Measurements from ENCODE around the gene LDHAL6B. TPM values are rescaled to one million over a fixed set of nuclear protein-coding genes. Genes with fewer than 3 reads are reported as not detected.

LDHAL6B gene
- total and polyA plus RNA-seq, 2 experiments from 2014 or later = not detected

DNA sequence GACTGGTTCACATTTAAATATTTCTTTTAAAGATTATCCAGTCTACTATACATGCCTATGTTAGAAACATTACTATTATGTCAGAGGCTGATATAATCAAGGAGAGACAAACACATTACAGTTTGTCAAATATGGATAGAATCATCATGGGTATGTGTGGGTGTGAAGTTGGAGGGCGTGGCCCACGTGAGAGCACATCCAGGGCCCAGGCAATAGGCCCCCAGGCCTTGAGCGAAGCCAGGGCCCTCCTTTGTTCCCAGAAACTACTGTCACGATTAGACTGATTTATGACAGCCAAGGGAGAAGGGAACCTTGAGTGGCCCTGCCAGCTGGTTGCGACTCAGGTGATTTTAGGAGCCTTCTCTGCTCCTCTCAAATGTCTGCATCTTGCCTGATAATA lies 26.9 kb upstream of the LDHAL6B start:
- Histone ChIP-seq H3K4me3 (no peak overlapping the region), H3K9me3 (ENCODE audit: low read depth) (no peaks in the 10 kb centered on the region), H3K27ac (no peak overlapping the region), H3K36me3 (no peaks in the 10 kb centered on the region), H3K4me1 (ENCODE audit: low read depth) (peaks cover 9% of the 10 kb centered on the region), H3K27me3 (no peaks in the 10 kb centered on the region)
- TF ChIP-seq, protein P1, sequence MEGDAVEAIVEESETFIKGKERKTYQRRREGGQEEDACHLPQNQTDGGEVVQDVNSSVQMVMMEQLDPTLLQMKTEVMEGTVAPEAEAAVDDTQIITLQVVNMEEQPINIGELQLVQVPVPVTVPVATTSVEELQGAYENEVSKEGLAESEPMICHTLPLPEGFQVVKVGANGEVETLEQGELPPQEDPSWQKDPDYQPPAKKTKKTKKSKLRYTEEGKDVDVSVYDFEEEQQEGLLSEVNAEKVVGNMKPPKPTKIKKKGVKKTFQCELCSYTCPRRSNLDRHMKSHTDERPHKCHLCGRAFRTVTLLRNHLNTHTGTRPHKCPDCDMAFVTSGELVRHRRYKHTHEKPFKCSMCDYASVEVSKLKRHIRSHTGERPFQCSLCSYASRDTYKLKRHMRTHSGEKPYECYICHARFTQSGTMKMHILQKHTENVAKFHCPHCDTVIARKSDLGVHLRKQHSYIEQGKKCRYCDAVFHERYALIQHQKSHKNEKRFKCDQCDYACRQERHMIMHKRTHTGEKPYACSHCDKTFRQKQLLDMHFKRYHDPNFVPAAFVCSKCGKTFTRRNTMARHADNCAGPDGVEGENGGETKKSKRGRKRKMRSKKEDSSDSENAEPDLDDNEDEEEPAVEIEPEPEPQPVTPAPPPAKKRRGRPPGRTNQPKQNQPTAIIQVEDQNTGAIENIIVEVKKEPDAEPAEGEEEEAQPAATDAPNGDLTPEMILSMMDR (IDR thresholded peaks at IDR 0.05; ENCODE audit: low read depth, low read length) = no peak
- DNase-seq (ENCODE audit: low read depth in 1 of 2, low spot score in 1 of 2) = no peak

DNA sequence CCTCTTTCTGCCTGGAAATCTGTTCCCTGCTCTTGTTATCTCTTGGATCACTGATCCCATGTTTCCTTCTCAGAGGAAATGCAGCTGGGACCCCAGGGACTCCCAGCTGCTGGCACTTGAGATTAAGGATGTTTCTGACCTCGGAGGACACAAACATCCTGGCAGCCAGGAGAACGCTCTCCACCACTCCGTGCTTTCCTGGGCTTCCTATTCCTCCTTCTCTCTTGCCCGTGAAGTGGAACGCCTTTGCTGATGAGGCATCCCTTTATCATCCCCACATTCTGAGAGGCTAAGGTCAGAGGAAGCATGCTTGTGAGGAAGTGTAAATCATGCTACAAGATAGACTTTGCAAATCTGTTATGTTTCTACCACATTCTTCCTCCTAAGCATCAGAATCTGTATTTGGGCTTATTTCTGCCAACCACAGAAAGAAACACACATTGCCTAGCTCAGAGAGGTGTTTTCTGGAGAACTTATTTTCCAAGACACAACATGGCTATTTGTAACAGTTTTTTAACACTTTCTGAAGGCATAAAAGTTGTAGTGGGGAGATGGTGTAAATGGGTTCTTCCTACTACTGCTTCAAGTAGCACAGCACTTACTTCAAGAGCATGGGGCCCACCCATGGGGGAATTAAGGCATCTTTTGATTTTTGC lies 25.6 kb upstream of the LDHAL6B start:
- TF ChIP-seq, protein P1 (IDR thresholded peaks at IDR 0.05; ENCODE audit: low read depth, low read length) = no peak
- Histone ChIP-seq H3K4me3 (no peak overlapping the region), H3K27ac (no peak overlapping the region), H3K36me3 (no peaks in the 10 kb centered on the region), H3K4me1 (ENCODE audit: low read depth) (no peaks in the 10 kb centered on the region), H3K27me3 (no peaks in the 10 kb centered on the region), H3K9me3 (ENCODE audit: low read depth) (no peaks in the 10 kb centered on the region)
- peak in 1 of 2 donors; percentile 35 for DNase-seq (ENCODE audit: low read depth in 1 of 2, low spot score in 1 of 2)

DNA sequence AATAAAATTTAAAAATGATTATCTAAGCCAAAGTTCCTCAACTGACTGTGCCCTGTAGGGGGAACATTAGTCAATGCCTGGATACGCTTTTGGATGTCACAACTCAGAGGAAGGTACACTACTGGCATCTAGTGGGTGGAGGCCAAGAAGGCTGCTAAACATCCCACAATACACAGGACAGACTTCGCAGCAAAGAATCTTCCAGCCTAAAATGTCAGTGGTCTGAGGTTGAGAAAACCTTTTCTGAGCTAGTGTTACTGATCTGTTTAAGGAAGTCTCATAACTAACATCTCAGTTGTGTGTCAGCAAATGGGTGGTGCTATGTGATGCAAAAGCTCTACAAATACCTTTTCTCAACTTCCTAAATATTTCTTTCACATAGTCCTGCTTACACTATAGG lies 20.9 kb upstream of the LDHAL6B start:
- TF ChIP-seq, protein P1 (IDR thresholded peaks at IDR 0.05; ENCODE audit: low read depth, low read length) = no peak
- no peak for DNase-seq (ENCODE audit: low read depth in 1 of 2, low spot score in 1 of 2)
- no peaks in the 10 kb centered on the region for H3K36me3 ChIP-seq
- H3K9me3 ChIP-seq (ENCODE audit: low read depth) = no peaks in the 10 kb centered on the region
- H3K27ac ChIP-seq = no peak overlapping the region
- no peak overlapping the region for H3K4me3 ChIP-seq
- no peaks in the 10 kb centered on the region for H3K27me3 ChIP-seq
- H3K4me1 ChIP-seq (ENCODE audit: low read depth) = no peaks in the 10 kb centered on the region

DNA sequence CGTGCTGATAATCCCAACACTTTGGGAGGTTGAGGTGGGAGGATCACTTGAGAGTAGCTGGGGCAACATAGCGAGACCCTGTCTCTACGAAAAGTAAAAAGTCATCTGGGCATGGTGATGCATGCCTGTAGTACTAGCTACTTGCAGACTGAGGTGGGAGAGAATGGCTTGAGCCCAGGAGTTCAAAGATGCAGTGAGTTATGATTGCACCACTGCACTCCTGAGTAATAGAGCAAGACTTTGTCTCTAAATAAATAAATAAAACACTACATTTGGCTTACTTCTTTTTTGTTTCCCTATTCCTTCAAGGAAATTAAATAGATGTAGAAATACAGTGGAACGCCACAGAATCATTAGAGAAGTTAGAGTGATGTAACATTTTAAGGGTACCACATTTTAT lies 20.1 kb upstream of the LDHAL6B start:
- Histone ChIP-seq H3K9me3 (ENCODE audit: low read depth) (no peaks in the 10 kb centered on the region), H3K27ac (no peak overlapping the region), H3K27me3 (no peaks in the 10 kb centered on the region), H3K4me3 (no peak overlapping the region), H3K36me3 (no peaks in the 10 kb centered on the region), H3K4me1 (ENCODE audit: low read depth) (no peaks in the 10 kb centered on the region)
- TF ChIP-seq, protein P1 (IDR thresholded peaks at IDR 0.05; ENCODE audit: low read depth, low read length) = no peak
- DNase-seq (ENCODE audit: low read depth in 1 of 2, low spot score in 1 of 2) = peak in 1 of 2 donors; percentile 29

DNA sequence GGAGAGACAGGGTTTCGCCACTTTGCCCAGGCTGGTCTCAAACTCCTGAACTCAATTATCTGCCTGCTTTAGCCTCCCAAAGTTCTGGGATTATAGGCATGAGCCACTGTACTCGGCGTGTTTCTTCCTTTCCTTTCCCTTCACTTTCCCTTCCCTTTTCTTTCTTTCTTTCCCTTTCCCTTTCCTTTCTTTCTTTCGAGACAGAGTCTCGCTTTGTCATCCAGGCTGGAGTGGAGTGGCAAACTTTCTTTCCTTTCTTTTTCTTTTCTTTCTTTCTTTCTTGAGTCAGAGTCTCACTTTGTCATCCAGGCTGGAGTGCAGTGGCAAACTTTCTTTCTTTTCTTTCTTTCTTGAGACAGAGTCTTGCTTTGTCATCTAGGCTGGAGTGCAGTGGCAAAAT lies 17.4 kb upstream of the LDHAL6B start:
- H3K36me3 ChIP-seq = no peaks in the 10 kb centered on the region
- H3K4me1 ChIP-seq (ENCODE audit: low read depth) = no peaks in the 10 kb centered on the region
- no peak overlapping the region for H3K27ac ChIP-seq
- TF ChIP-seq, protein P1 (IDR thresholded peaks at IDR 0.05; ENCODE audit: low read depth, low read length) = no peak
- H3K9me3 ChIP-seq (ENCODE audit: low read depth) = no peaks in the 10 kb centered on the region
- H3K4me3 ChIP-seq = no peak overlapping the region
- no peaks in the 10 kb centered on the region for H3K27me3 ChIP-seq
- DNase-seq (ENCODE audit: low read depth in 1 of 2, low spot score in 1 of 2) = no peak

All from cardiac muscle cell (in vitro differentiated cells and primary cell).